ENCODE results near the gene COL4A2. TPM values are rescaled to one million over a fixed set of nuclear protein-coding genes. Genes with fewer than 3 reads are reported as not detected.

The COL4A2 gene
- total RNA-seq, 6 experiments from 2014 or later: 8.4 to 65.8 (median 42.5) TPM

DNA sequence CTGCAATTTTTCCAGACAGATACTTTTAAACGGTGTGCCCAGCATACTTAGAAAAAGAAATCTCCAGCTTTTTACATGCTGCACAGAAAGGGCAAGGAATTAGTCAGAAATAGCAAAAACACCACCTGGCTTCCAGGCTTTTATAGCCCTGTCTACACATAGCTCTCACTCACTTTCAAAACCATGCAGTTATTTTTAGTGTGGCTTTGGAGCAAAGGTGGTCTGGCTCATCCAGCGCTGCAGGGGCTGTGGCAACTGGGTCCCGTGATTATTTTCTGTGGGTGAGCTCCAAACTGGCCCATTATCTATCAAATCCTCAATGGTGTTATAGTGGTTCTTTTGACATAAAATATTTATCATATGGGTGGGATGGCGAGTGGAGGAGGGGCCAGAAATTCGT lies 57.0 kb downstream of the COL4A2 start:
- no peaks in the 10 kb centered on the region for H3K9me3 ChIP-seq
- no peaks in the 10 kb centered on the region for H3K36me3 ChIP-seq
- TF ChIP-seq, protein P1, sequence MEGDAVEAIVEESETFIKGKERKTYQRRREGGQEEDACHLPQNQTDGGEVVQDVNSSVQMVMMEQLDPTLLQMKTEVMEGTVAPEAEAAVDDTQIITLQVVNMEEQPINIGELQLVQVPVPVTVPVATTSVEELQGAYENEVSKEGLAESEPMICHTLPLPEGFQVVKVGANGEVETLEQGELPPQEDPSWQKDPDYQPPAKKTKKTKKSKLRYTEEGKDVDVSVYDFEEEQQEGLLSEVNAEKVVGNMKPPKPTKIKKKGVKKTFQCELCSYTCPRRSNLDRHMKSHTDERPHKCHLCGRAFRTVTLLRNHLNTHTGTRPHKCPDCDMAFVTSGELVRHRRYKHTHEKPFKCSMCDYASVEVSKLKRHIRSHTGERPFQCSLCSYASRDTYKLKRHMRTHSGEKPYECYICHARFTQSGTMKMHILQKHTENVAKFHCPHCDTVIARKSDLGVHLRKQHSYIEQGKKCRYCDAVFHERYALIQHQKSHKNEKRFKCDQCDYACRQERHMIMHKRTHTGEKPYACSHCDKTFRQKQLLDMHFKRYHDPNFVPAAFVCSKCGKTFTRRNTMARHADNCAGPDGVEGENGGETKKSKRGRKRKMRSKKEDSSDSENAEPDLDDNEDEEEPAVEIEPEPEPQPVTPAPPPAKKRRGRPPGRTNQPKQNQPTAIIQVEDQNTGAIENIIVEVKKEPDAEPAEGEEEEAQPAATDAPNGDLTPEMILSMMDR (IDR thresholded peaks at IDR 0.05): no peak
- no peak for TF ChIP-seq POLR2A (IDR thresholded peaks at IDR 0.05)
- no peaks in the 10 kb centered on the region for H3K4me1 ChIP-seq
- ATAC-seq: no peak
- no peak for DNase-seq
- H3K27ac ChIP-seq: no peak overlapping the region
- no peak overlapping the region for H3K4me3 ChIP-seq
- H3K27me3 ChIP-seq: no peaks in the 10 kb centered on the region
- 70% methylated on average over 5 of the region's 5 CpGs for WGBS (ENCODE audit: insufficient coverage, low coverage, low lambda C conversion rate, missing lambda C conversion rate)
- intact Hi-C loops (cut with DNase I): no loop called here

DNA sequence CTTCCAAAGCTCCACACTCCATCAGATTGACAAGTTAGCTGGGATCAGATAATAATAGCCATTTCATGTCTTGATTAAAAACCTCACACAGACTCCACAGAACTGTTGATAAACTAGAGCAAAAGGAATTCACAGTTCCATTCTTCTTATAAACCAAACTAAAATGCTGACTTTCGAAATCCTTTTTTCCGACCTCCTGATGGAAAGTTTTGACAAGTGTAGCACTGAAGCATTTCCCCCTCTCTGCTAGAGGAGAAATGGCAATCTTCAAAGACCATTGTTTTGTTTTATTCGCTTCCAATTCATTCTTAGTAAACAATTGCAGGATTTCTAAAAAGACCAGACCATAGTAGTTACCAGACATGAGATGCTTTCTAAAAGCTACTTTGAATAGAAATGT lies 58.8 kb downstream of the COL4A2 start:
- H3K4me1 ChIP-seq: no peaks in the 10 kb centered on the region
- no peak for DNase-seq
- no peak overlapping the region for H3K4me3 ChIP-seq
- H3K36me3 ChIP-seq: no peaks in the 10 kb centered on the region
- intact Hi-C loops (cut with DNase I): no loop called here
- 61% methylated on average over 3 of the region's 3 CpGs for WGBS (ENCODE audit: insufficient coverage, low coverage, low lambda C conversion rate, missing lambda C conversion rate)
- no peak for ATAC-seq
- H3K27ac ChIP-seq: no peak overlapping the region
- TF ChIP-seq, protein P1 (IDR thresholded peaks at IDR 0.05): no peak
- TF ChIP-seq POLR2A (IDR thresholded peaks at IDR 0.05): no peak
- H3K9me3 ChIP-seq: no peaks in the 10 kb centered on the region
- no peaks in the 10 kb centered on the region for H3K27me3 ChIP-seq

DNA sequence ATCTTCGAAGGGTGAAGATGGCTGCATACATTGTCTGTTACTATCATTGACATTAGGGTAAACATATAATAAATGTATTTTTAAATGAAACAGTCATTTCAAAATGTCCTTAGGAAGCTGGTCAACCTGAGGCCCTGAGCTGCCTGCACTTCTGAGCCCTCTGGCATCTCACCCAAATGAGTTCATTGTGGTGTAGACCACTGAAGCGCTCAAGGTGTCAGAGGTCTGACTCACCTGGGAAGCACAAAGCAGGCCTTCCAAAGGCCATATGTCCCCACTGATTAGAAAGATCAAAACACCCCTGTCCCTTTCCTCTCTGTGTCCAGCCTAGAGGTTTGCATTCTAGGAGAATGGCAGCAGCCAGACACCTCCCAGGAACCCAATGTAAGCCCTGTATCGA lies 59.6 kb downstream of the COL4A2 start:
- TF ChIP-seq POLR2A (IDR thresholded peaks at IDR 0.05): no peak
- TF ChIP-seq, protein P1 (IDR thresholded peaks at IDR 0.05): no peak
- H3K36me3 ChIP-seq: no peaks in the 10 kb centered on the region
- DNase-seq (no peak), ATAC-seq (no peak)
- whole genome bisulfite sequencing (ENCODE audit: insufficient coverage, low coverage, low lambda C conversion rate, missing lambda C conversion rate): 97% methylated on average over 3 of the region's 3 CpGs
- no peaks in the 10 kb centered on the region for H3K4me1 ChIP-seq
- H3K9me3 ChIP-seq: no peaks in the 10 kb centered on the region
- H3K27ac ChIP-seq: no peak overlapping the region
- no peak overlapping the region for H3K4me3 ChIP-seq
- intact Hi-C loops (cut with DNase I): no loop called here
- H3K27me3 ChIP-seq: no peaks in the 10 kb centered on the region

DNA sequence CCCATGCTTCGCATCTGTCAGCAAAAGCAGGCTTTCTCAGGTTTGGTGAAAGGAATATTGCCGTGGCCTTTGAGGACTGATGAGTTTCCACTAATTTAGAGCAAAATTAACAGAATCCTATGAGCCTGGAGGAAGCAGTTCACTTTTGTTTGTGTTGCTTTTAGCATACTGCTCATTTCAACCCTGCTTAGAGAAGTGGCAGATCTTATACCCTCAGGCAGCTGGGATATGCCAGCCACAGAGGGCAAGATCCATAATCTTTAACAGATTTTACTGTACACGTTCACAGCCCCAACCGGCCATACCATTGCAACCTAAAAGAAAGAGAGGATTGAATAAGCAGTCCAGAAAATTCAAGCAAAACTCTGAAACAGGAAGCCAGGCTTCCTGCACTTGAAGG lies 60.5 kb downstream of the COL4A2 start:
- no peak for ATAC-seq
- TF ChIP-seq, protein P1 (IDR thresholded peaks at IDR 0.05): no peak
- TF ChIP-seq POLR2A (IDR thresholded peaks at IDR 0.05): no peak
- no peak for DNase-seq
- no peaks in the 10 kb centered on the region for H3K36me3 ChIP-seq
- WGBS (ENCODE audit: insufficient coverage, low coverage, low lambda C conversion rate, missing lambda C conversion rate): 47% methylated on average over 4 of the region's 4 CpGs
- H3K9me3 ChIP-seq: no peaks in the 10 kb centered on the region
- H3K4me1 ChIP-seq: no peaks in the 10 kb centered on the region
- intact Hi-C loops (cut with DNase I): no loop called here
- H3K4me3 ChIP-seq: no peak overlapping the region
- H3K27me3 ChIP-seq: no peaks in the 10 kb centered on the region
- no peak overlapping the region for H3K27ac ChIP-seq

DNA sequence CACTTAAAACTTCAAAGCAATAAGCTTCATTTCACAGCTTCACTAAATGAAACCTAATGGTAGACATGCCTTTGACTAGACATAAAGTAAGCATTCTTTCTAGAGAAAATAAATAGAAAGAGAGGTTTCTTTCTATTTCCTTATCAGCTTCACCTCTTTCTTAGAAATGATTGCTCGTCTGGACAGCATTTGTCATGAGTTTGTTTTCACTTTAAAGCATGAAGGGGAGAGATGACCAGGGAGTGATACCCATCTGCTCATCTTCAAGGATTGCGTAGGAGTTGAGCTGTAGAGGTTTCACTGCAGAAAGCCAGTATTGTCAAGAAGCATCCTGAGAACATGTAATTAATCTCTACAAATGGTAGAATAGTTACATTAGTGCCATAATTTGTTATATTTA lies 61.3 kb downstream of the COL4A2 start:
- Histone ChIP-seq H3K4me3 (no peak overlapping the region), H3K27me3 (no peaks in the 10 kb centered on the region), H3K27ac (no peak overlapping the region), H3K36me3 (no peaks in the 10 kb centered on the region), H3K9me3 (no peaks in the 10 kb centered on the region), H3K4me1 (no peaks in the 10 kb centered on the region)
- WGBS (ENCODE audit: insufficient coverage, low coverage, low lambda C conversion rate, missing lambda C conversion rate): 68% methylated on average over 2 of the region's 2 CpGs
- TF ChIP-seq, protein P1 (IDR thresholded peaks at IDR 0.05): no peak
- no peak for TF ChIP-seq POLR2A (IDR thresholded peaks at IDR 0.05)
- ATAC-seq: no peak
- intact Hi-C loops (cut with DNase I): no loop called here
- DNase-seq: no peak

Data from right lobe of liver (tissue), 6 donors.